SU-DHL-6 (cell line): Measurements from ENCODE around the gene KDM2A.

Source experiments
- CTCF ChIP-seq: fragments of 200-600 bp; sonication (generic); IDR thresholded peaks from one replicate; pipeline ENCODE4 v1.5.1; 2017; ENCODE audit warnings: antibody characterized with exemption, mild to moderate bottlenecking, low read length, moderate library complexity; ENCODE audit not compliant: insufficient read depth, poor library complexity, severe bottlenecking
- EZH2phosphoT487 ChIP-seq: fragments of 200-600 bp; sonication (generic), shearing (Covaris generic); conservative IDR thresholded peaks from 2 replicates; pipeline ENCODE4 v1.6.1; 2018; ENCODE audit warnings: mild to moderate bottlenecking, antibody characterized with exemption, low read length, moderate library complexity, mixed read lengths

- TF ChIP-seq CTCF (no peak), EZH2phosphoT487 (no peak)
Observed at GRCh38 chr11:67279589-67280340, 160.7 kb downstream of the KDM2A start.
